ENCODE results near the gene CTNND1.

GRCh38 chr11:57775491-57775890, 13.9 kb downstream of the CTNND1 start:
- no peak for TF ChIP-seq CTCF (conservative IDR thresholded peaks at IDR 0.05; ENCODE audit: low read length)
- TF ChIP-seq EZH2phosphoT487 (IDR thresholded peaks at IDR 0.05; ENCODE audit: borderline replicate concordance): no peak
